GM18499 (cell line): ENCODE data around the gene MYH7.
"Not testable (repeated sequence)": the region's sequence is repeated elsewhere in the genome, so short reads cannot be mapped to it uniquely, and the experiment has no call there.

Source experiments
- ATAC-seq: cut with Tn5 transposase; IDR thresholded peaks from one replicate; pipeline ENCODE4 v1.9.1; 2021; ENCODE audit warnings: moderate number of reproducible peaks; ENCODE audit not compliant: insufficient read depth, unreplicated experiment

Gene MYH7

GRCh38 chr14:23392613-23393012 is 42.8 kb downstream of the MYH7 start:
- no peak for ATAC-seq

DNA sequence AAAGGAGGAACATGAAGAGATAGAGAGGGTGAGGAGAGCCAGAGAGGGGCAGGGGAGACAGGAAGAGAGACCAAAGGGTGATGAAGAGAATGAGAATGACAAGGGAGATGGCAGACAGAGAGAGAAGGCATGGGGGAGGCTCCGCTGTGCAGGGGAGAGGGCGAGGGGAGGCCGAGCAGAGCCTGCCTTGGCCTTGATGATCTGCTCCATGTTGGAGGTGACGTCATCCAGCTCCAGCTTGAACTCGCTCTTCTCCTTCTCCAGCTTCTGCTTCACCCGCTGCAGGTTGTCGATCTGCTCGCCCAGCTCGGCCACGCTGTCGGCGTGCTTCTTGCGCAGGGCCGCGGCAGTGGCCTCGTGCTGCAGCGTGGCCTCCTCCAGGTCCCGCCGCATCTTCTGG is 45.6 kb downstream of the MYH7 start:
- not testable (repeated sequence) for ATAC-seq

DNA sequence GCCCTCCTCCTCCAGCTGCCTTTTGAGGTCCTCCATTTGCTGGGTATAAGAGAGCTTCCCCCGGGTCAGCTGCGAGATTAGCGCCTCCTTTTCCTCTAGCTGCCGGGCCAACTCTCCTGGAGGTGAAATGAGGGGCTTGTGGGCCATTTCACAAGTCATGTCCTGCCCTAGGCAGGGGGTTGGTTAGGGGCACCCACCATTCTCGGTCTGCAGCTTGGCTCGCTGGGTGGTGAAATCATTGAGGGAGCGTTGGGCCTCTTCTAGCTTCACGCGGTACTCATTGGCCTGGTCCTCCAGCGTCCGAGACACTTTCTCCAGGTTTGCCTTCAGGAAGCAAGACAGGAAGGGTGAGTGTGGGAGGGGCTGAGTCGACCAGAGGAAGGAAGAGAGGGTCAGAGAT is 46.1 kb downstream of the MYH7 start:
- ATAC-seq, result no peak

DNA sequence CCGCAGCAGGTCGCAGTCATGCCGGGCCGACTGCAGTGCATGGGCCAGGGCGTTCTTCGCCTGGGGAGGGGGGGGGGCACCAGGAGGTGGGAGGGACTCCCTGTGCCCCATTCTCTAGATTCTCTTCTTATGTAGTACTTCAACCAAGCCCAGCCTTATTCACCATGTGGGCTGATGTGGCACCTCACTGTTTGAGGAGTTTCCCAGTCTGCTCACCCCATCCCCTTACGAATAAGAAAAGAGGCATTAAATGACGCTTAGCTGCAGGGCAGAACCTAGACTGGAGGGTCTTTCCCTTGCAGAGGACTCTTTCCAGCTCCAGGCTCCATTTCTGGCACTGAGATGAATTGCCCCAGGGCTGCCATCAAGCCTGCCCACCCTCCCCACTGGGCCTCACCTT is 46.5 kb downstream of the MYH7 start:
- no peak for ATAC-seq

DNA sequence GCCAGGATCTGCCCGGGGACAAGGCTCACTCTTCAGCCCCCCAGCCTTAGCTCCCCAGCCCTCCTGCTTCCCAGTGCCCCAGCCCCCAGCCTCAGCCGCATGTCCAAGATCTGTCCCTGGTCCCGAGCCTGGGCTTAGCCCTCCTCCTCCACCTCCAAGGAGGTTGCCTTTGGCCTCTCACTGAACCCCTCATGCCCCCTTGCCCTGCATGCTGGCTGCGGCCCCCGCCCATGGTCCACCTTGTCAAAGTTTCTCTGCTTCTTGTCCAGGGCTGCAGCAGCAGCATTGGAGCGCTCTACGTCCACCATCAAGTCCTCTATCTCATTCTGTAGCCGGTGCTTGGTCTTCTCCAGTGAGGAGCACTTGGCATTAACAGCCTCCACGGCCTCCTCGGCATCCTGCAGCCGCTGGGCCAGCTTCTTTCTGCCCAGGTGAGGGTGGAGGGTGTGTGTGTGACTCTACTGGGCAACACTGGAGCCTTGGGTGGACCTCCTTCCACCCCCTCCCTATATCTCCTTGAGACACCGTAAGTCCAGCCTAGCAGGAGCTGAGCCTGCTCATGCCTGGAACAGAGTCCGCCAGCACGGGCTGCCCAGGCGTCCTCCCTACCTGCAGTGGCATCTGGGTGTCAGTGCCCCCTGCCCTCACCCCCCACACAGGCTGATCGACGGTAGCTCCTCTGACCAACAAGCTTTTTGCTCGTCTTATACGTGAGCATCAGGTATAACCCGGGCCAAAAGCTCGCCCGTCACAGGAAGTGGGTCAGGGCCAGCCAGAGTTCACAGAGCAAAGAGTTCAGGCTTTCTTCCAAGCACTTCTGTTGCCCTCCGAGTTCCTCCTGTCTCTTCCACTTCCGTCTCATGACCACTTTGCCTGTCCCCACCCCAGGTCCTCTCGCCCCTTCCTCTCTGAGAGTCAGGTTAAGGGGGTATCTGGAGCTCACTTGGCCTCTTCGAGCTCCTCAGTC is 47.3 kb downstream of the MYH7 start:
- no peak for ATAC-seq

DNA sequence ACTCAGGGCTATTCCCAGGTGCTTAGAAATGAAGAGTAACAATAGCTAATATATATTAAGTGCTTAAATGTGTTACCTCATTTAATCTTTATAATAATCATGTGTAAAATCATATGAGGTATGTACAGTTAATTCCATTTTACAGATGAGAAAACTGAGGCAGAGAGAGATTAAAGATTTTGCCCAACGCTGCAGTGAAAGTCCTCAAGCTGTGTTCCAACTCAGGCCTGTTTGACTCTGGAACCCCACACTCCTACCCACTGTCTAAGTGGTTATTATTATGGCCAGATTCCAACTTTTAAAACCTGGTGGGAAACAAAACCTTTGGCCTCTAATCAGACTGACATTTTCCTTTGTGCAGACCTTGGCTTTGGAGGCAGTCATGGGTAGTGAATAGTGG is 48.5 kb downstream of the MYH7 start:
- ATAC-seq, result no peak

DNA sequence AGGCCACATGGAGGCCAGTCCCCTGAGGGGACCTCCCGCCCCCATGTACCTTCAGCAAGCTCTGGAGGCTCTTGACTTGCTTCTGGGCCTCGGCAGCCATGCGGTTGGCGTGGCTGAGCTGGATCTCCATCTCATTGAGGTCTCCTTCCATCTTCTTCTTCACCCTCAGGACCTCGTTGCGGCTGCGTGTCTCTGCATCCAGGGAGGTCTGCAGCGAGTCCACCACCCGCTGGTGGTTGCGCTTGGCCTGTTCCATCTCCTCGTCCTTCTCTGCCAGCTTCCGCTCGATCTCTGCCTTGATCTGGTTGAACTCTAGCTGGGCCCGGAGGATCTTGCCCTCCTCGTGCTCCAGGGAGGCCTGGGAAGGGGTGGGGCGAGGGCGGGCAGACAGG is 49.2 kb downstream of the MYH7 start:
- ATAC-seq, result not testable (repeated sequence)

- ATAC-seq, result no peak
Measured at GRCh38 chr14:23385642-23386265, 49.7 kb downstream of the MYH7 start.

DNA sequence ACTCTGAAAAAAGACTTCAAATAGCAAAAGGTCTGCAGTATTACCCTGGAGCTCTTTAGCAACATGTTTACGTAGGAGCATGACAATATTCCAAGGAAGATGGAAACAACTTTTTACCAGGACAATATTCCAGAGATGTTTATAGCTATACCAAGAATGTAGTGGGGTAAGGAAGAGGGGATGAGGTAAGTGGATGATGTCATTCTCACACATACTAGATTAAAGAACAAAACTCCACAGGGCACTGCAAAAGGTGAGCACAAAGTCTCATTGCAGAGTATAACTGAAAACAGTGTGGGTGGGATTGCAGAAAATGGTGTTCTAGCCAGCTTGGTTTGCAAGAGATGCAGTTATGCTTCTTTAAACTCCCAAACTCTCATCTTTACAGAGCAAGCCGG is 50.2 kb downstream of the MYH7 start:
- no peak for ATAC-seq

DNA sequence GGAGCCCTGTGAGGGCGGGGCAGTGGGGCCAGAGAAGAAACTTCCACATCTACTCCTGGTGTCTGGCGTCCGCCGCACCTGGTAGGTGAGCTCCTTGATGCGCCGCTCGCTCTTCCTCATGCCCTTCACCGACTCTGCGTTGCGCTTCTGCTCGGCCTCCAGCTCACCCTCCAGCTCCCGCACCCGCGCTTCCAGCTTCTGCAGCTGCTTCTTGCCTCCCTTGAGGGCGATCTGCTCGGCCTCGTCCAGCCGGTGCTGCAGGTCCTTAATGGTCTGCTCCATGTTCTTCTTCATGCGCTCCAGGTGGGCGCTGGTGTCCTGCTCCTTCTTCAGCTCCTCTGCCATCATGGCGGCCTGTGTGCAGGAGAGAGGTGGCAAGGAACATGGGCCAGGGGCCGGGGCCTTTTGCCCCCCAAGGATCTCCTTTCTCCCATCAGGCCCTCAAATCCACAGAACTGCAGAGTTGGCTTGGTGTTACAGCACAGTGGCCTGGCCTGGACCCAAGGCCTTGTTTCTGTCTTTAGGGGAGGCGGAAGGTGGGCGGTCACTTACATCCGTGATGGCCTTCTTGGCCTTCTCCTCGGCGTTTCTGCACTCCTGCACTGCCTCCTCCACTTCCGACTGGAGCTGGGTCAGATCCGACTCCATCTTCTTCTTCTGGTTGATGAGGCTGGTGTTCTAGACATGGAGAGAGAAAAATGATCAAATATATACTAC is 50.9 kb downstream of the MYH7 start:
- no peak for ATAC-seq

DNA sequence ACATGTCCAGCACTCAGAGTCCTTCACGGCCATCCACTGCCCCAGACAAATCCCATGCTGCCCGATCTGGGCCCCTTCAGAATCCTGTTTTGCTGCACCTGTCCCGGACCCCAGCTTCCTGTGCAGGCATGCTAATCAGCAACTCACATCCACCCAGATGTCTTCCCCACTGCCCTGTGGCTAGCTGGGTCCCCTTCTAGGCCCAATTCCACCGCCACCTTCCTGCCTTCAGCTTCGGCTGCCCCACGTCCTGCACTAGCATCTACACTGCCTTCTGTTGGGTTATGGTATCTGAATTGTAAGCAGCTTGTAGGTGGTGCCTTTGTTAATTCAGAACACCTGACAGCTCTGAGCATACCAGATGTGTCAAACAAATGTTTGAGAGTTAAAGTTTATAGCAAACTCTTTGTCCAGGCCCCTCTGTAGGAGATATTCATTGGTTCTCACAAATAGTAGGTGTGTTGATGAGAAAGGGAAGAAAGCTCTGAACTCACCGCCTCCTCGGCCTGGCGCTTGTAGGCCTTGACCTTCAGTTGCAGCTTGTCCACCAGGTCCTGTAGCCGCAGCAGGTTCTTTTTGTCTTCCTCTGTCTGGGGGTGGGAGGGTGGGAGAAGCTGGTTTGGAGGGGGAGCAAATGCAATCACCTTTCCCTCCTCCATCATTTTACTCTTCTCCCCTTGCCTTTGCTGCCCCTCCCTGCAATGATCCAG is 52.6 kb downstream of the MYH7 start:
- ATAC-seq, result no peak

DNA sequence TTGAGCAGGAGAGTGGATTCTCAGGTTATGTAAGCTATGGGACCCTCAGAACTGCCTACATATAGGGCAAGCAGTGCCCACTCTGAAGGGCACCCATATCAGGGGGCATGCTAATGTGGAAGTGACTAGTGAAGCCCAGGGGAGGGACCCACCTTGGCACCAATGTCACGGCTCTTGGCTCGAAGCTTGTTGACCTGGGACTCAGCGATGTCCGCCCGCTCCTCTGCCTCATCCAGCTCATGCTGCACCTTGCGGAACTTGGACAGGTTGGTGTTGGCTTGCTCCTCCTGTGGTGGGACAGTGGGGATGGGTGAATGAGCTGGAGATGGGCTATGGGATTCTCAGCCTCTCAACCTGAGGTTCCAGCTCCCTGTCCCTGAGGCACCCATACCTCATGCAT is 53.2 kb downstream of the MYH7 start:
- no peak for ATAC-seq

DNA sequence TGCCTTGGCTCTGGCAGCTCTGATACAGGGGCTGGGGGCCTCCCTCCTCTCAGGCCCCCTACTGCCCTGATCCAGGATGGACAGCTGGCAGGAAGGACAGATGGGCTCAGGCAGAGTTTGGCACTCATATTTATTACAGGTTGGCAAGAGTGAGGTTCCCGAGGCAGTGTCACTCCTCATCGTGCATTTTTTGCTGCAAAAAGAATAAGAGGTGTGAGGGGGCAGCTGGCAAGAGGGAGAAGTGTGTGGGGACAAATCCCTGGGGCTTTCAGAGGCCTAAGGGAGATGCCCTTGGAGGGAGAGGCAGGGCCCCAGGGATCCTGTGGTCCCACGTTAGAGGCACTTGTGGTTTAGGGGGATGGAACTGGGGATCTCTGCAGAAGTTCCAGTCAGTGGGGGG is 53.6 kb downstream of the MYH7 start:
- ATAC-seq, result no peak

- ATAC-seq, result no peak
Measured at GRCh38 chr14:23380976-23381375, 54.5 kb downstream of the MYH7 start.

DNA sequence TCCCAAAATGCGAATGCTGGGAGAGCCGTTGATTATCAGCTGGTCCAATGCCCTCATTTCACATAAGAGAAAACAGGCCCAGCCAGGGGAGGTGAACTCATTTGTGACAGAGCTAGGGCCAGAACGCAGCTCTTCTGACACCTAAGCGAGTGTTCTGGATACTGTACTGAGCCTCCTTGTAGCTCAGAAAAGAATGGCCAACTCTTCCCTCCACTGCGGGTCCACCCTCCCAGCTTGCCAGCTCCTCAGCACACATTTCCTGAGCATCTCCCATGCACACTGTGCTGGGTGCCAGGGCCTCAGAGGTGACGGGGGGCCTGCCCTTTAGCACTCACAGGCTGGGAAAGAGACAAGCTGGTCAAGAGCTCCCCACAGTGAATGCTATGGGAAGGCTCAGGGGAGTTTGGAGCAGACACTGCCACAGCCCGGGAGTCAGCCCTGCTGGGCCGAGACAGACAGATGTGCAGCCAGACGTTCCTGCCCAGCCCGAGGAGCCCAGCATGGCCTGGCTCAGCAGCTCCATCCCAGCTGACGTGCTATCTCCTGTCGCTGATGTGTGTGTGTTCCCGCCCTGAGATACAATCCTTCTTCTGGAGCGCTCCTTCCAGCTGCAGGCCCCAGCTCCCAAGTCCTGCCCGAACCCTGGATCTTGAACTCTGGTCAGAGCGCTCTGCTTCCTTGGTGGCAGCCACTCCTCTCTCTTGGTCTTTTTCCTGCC is 55.1 kb downstream of the MYH7 start:
- no peak for ATAC-seq

GRCh38 chr14:23379366-23380196 is 55.9 kb downstream of the MYH7 start:
- ATAC-seq, result no peak

- ATAC-seq, result no peak
Measured at GRCh38 chr14:23378612-23379220, 56.7 kb downstream of the MYH7 start.
